GM21825 (cell line): ENCODE measurements around the gene CCAR1.
"Not testable (repeated sequence)": the region's sequence is repeated elsewhere in the genome, so short reads cannot be mapped to it uniquely, and the experiment has no call there.

Experiments
- ATAC-seq: cut with Tn5 transposase; IDR thresholded peaks from one replicate; pipeline ENCODE4 v1.9.1; 2021; ENCODE audit warnings: mild to moderate bottlenecking, moderate library complexity; ENCODE audit not compliant: unreplicated experiment

The CCAR1 gene

GRCh38 chr10:68827592-68827959, 106.5 kb downstream of the CCAR1 start:
- peak; percentile 35 for ATAC-seq

- not testable (repeated sequence) for ATAC-seq
Measured at GRCh38 chr10:68828083-68828601, 107.1 kb downstream of the CCAR1 start.

- no peak for ATAC-seq
Measured at GRCh38 chr10:68828833-68829232, 107.8 kb downstream of the CCAR1 start.

GRCh38 chr10:68829521-68829920, 108.5 kb downstream of the CCAR1 start:
- ATAC-seq, result no peak

- no peak for ATAC-seq
Measured at GRCh38 chr10:68829952-68830351, 108.9 kb downstream of the CCAR1 start.

- no peak for ATAC-seq
Measured at GRCh38 chr10:68831961-68832455, 111.0 kb downstream of the CCAR1 start.

GRCh38 chr10:68832601-68833000, 111.6 kb downstream of the CCAR1 start:
- no peak for ATAC-seq

- ATAC-seq, result no peak
Measured at GRCh38 chr10:68837626-68838322, 116.7 kb downstream of the CCAR1 start.

- ATAC-seq, result not testable (repeated sequence)
Measured at GRCh38 chr10:68840650-68841049, 119.6 kb downstream of the CCAR1 start.
